Kidney epithelial cell (primary cell): Measurements from ENCODE around the gene NUP50. TPM values are rescaled to one million over a fixed set of nuclear protein-coding genes. Genes with fewer than 3 reads are reported as not detected.

Experiments used
- DNase-seq: peaks from one replicate; pipeline ENCODE4 v3.0.0-alpha.2; 2010; ENCODE audit warnings: low read depth
- H3K27me3 ChIP-seq: 2 replicates; pipeline ENCODE4 v1.6.0; 2011; ENCODE audit warnings: low read length; ENCODE audit not compliant: control insufficient read depth, insufficient read depth
- H3K36me3 ChIP-seq: 2 replicates; pipeline ENCODE4 v1.5.1; 2011; ENCODE audit warnings: low read length; ENCODE audit not compliant: control insufficient read depth, insufficient read depth
- H3K4me3 ChIP-seq: 2 replicates; pipeline ENCODE4 v1.5.1; 2011; ENCODE audit warnings: low read depth, mild to moderate bottlenecking, control low read depth, low read length
- total RNA-seq: library from RNA; depleted of rRNA; stranded (reverse); fragments of >200 nt; gene quantifications from 2 replicates; pipeline ENCODE4 v1.2.3, GENCODE V29; 2015
- TF ChIP-seq, protein P1 (sequence below): IDR thresholded peaks from 2 replicates; pipeline ENCODE4 v1.5.1; 2011; ENCODE audit warnings: mild to moderate bottlenecking, moderate library complexity, low read length, control low read depth, inconsistent platforms; ENCODE audit not compliant: insufficient read depth, poor library complexity, severe bottlenecking

NUP50 gene
- total RNA-seq, 1 donor from 2014 or later = 63.0 TPM

GRCh38 chr22:45151503-45151902 is 12.2 kb upstream of the NUP50 start:
- DNase-seq = no peak
- H3K27me3 ChIP-seq = no peaks in the 10 kb centered on the region
- TF ChIP-seq, protein P1, sequence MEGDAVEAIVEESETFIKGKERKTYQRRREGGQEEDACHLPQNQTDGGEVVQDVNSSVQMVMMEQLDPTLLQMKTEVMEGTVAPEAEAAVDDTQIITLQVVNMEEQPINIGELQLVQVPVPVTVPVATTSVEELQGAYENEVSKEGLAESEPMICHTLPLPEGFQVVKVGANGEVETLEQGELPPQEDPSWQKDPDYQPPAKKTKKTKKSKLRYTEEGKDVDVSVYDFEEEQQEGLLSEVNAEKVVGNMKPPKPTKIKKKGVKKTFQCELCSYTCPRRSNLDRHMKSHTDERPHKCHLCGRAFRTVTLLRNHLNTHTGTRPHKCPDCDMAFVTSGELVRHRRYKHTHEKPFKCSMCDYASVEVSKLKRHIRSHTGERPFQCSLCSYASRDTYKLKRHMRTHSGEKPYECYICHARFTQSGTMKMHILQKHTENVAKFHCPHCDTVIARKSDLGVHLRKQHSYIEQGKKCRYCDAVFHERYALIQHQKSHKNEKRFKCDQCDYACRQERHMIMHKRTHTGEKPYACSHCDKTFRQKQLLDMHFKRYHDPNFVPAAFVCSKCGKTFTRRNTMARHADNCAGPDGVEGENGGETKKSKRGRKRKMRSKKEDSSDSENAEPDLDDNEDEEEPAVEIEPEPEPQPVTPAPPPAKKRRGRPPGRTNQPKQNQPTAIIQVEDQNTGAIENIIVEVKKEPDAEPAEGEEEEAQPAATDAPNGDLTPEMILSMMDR = no peak
- no peaks in the 10 kb centered on the region for H3K36me3 ChIP-seq
- H3K4me3 ChIP-seq = no peak overlapping the region

- Histone ChIP-seq H3K36me3 (no peaks in the 10 kb centered on the region), H3K4me3 (no peak overlapping the region), H3K27me3 (no peaks in the 10 kb centered on the region)
- DNase-seq = no peak
- TF ChIP-seq, protein P1 = no peak
These were observed 9.3 kb upstream of the NUP50 start for GRCh38 chr22:45154383-45154782.

- Histone ChIP-seq H3K27me3 (no peaks in the 10 kb centered on the region), H3K4me3 (no peak overlapping the region), H3K36me3 (no peaks in the 10 kb centered on the region)
- TF ChIP-seq, protein P1 = no peak
- no peak for DNase-seq
These were observed 8.5 kb upstream of the NUP50 start for GRCh38 chr22:45155050-45155840.

- Histone ChIP-seq H3K36me3 (no peaks in the 10 kb centered on the region), H3K27me3 (no peaks in the 10 kb centered on the region), H3K4me3 (no peak overlapping the region)
- TF ChIP-seq, protein P1 = no peak
- DNase-seq = no peak
These were observed 5.8 kb upstream of the NUP50 start for GRCh38 chr22:45157907-45158306.

DNA sequence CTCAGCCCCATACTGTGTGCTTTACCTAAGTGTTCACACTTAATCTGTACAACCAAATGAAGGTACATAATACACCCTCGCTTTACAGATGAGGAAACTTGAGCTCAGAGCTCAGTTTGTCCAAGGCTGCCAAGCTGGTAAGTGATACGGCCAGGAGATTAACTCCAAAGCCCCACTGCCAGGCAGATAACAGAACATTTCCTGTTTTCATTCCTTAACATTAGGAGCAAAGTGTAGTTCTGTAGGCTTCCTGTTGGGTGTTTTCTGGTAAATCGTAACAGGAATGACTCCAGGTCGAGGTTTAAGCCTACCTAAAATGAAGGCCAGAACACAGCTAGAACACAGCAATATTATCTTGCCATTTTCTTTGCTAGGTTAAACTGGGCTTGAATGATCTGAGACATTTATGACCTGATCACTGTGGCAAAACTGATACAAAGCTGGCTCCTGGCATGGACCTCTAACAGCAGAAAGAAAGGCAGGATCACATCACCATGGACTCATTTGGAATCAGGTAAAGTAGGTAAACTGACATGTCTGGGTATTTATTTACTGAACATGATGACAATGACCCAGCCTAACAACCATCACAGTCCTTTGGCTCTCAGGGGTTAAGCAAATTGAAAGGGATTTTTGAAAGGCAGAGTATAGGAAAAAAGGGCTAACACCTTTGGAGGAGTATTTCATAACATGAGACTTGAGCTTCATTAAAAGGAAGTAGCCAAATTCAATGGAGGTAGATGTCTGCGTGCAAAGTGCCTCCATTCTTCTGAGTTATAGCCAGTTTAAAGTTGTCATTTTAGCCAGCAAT is 3.9 kb upstream of the NUP50 start:
- H3K27me3 ChIP-seq = no peaks in the 10 kb centered on the region
- no peak overlapping the region for H3K4me3 ChIP-seq
- H3K36me3 ChIP-seq = no peaks in the 10 kb centered on the region
- no peak for DNase-seq
- TF ChIP-seq, protein P1 = no peak

- H3K4me3 ChIP-seq = peak overlapping the region; percentile 73
- TF ChIP-seq, protein P1 = no peak
- no peaks in the 10 kb centered on the region for H3K36me3 ChIP-seq
- DNase-seq = no peak
- no peaks in the 10 kb centered on the region for H3K27me3 ChIP-seq
These were observed 1.2 kb upstream of the NUP50 start for GRCh38 chr22:45162531-45162930.
